Measurements from ENCODE around the gene CDH22.

Gene CDH22

DNA sequence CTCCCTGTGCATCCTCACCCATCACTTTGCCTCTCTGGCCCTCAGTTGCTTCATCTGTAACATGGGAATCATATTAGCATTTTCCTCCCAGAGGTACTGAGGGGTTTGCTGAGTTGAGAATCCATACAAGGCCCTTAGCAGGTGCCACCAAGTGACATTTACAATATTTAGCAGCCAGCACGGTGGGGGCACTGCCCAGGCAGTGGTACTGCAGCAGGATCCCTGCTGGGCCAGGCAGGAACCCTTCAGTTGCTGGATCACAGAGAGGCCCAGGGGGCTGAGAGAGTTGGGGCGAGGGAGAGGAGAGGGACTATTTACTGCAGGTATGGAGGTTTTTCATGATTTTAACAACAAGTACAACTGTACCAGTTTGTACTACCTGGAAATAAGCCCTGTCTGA lies 65.9 kb downstream of the CDH22 start:
- ChIA-PET CTCF (no interaction called here), POLR2A (no interaction called here)
- TF ChIP-seq ARNT (IDR thresholded peaks at IDR 0.05) (no peak), FOXM1 (IDR thresholded peaks at IDR 0.05; ENCODE audit: borderline replicate concordance) (no peak), FOXK2 (IDR thresholded peaks at IDR 0.05) (no peak), SP1 (IDR thresholded peaks at IDR 0.05) (no peak), TARDBP (IDR thresholded peaks at IDR 0.05) (no peak), BHLHE40 (IDR thresholded peaks at IDR 0.05; ENCODE audit: borderline replicate concordance) (no peak), FOXA1 (IDR thresholded peaks at IDR 0.05) (no peak), ZNF384 (IDR thresholded peaks at IDR 0.05) (no peak)

GRCh38 chr20:46240881-46241280 lies 67.4 kb downstream of the CDH22 start:
- TF ChIP-seq FOXM1 (IDR thresholded peaks at IDR 0.05; ENCODE audit: borderline replicate concordance) (no peak), ARNT (IDR thresholded peaks at IDR 0.05) (no peak), BHLHE40 (IDR thresholded peaks at IDR 0.05; ENCODE audit: borderline replicate concordance) (no peak), LEF1 (IDR thresholded peaks at IDR 0.05; ENCODE audit: borderline replicate concordance) (no peak), NFRKB (IDR thresholded peaks at IDR 0.05) (no peak), FOXK2 (IDR thresholded peaks at IDR 0.05) (no peak), HDGF (IDR thresholded peaks at IDR 0.05; ENCODE audit: borderline replicate concordance) (no peak), FOXA1 (IDR thresholded peaks at IDR 0.05) (no peak), TARDBP (IDR thresholded peaks at IDR 0.05) (no peak), SP1 (IDR thresholded peaks at IDR 0.05) (no peak), L3MBTL2 (conservative IDR thresholded peaks at IDR 0.05) (no peak), SUZ12 (IDR thresholded peaks at IDR 0.05) (no peak), ELF4 (IDR thresholded peaks at IDR 0.05) (no peak), CTBP1 (IDR thresholded peaks at IDR 0.05; ENCODE audit: borderline replicate concordance) (no peak), ZNF384 (IDR thresholded peaks at IDR 0.05) (no peak)
- TF ChIP-seq, protein P1, sequence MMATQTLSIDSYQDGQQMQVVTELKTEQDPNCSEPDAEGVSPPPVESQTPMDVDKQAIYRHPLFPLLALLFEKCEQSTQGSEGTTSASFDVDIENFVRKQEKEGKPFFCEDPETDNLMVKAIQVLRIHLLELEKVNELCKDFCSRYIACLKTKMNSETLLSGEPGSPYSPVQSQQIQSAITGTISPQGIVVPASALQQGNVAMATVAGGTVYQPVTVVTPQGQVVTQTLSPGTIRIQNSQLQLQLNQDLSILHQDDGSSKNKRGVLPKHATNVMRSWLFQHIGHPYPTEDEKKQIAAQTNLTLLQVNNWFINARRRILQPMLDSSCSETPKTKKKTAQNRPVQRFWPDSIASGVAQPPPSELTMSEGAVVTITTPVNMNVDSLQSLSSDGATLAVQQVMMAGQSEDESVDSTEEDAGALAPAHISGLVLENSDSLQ (IDR thresholded peaks at IDR 0.05), result no peak
- no peak for DNase-seq (ENCODE audit: extremely low spot score)
- ChIA-PET CTCF (no interaction called here), POLR2A (interaction anchor here (1.0 kb wide), 1 partner anchor 11 kb away, joined by 3 read pairs; no protein-coding TSS in a partner anchor)

More for the DNA sequence above, 65.9 kb downstream of the CDH22 start:
- no peak for DNase-seq (ENCODE audit: extremely low spot score)

DNA sequence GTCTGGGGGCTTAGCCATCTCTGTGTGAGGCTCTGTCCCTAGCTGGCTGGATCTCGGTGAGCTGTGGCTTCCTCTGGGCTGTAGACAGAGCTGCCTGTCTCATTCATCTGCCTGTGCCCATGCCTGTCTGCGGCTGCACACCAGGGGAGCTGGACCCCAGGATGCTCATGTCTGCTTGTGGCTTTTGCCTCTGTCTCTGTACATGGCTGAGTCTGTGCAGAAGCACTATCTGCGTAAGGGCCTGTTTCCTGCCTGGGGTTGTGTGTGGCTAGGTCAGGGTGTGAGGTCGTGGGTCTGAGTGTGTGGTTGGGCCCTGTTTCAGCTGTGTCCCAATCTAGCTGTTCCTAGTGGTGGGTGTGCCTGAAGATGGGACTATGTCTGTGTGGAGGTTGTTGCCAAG lies 68.2 kb downstream of the CDH22 start:
- POLR2A ChIA-PET, result no interaction called here
- CTCF ChIA-PET, result no interaction called here
- TF ChIP-seq L3MBTL2 (conservative IDR thresholded peaks at IDR 0.05) (no peak), CTBP1 (IDR thresholded peaks at IDR 0.05; ENCODE audit: borderline replicate concordance) (no peak), BHLHE40 (IDR thresholded peaks at IDR 0.05; ENCODE audit: borderline replicate concordance) (no peak), FOXA1 (IDR thresholded peaks at IDR 0.05) (no peak), NFRKB (IDR thresholded peaks at IDR 0.05) (no peak), ZNF384 (IDR thresholded peaks at IDR 0.05) (no peak)
- no peak for DNase-seq (ENCODE audit: extremely low spot score)

DNA sequence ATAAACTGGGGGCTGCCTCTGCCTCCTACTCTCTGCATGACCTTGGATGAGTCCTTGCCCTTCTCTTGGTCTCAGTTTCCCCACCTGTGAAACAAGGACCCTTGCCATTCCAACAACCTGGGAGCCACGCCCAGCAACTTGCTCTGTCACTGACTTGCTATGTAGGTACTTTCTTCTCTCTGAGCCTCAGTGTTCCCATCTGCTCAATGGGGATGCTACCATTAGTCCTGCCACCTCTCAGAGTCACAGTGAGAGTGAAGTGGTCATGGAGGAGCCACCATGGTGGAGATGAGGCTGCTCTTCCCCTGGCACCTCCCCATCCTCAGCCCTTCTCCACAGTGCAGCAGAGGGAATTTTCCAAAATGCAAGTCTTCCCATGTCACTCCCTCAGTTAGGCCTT lies 70.6 kb downstream of the CDH22 start:
- ChIA-PET CTCF (no interaction called here), POLR2A (no interaction called here)

DNA sequence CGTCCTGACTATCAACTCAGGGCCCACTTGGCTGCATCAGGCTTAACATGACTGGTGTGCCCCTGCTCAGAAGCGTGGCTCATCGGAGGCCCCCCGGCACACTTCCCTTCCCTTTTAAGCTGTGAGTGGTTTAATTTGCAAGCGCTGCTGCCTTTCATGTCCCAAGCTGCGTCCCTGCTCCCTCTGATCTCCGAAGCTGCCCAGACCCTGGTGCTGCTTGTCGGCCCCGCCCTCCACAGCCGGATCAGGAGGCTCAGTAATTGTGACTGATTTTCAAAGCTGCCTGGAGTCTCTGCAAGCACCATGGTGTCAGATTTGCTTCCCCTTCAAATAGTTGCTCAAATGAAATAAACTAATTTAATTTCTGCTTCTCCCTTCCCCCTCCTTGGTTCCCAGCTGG lies 71.1 kb downstream of the CDH22 start:
- CTCF ChIA-PET, result no interaction called here
- POLR2A ChIA-PET, result no interaction called here
- TF ChIP-seq, protein P1 (IDR thresholded peaks at IDR 0.05), result no peak
- no peak for TF ChIP-seq FOXM1 (IDR thresholded peaks at IDR 0.05; ENCODE audit: borderline replicate concordance)
- no peak for DNase-seq (ENCODE audit: extremely low spot score)

More for the DNA sequence above, 70.6 kb downstream of the CDH22 start:
- no peak for DNase-seq (ENCODE audit: extremely low spot score)
- TF ChIP-seq TARDBP (IDR thresholded peaks at IDR 0.05) (no peak), FOXM1 (IDR thresholded peaks at IDR 0.05; ENCODE audit: borderline replicate concordance) (no peak), ZNF384 (IDR thresholded peaks at IDR 0.05) (no peak), FOXK2 (IDR thresholded peaks at IDR 0.05) (no peak), HDGF (IDR thresholded peaks at IDR 0.05; ENCODE audit: borderline replicate concordance) (no peak), ELF4 (IDR thresholded peaks at IDR 0.05) (no peak), CTBP1 (IDR thresholded peaks at IDR 0.05; ENCODE audit: borderline replicate concordance) (no peak), SUZ12 (IDR thresholded peaks at IDR 0.05) (no peak), SP1 (IDR thresholded peaks at IDR 0.05) (no peak), ARNT (IDR thresholded peaks at IDR 0.05) (no peak), BHLHE40 (IDR thresholded peaks at IDR 0.05; ENCODE audit: borderline replicate concordance) (no peak), L3MBTL2 (conservative IDR thresholded peaks at IDR 0.05) (no peak), LEF1 (IDR thresholded peaks at IDR 0.05; ENCODE audit: borderline replicate concordance) (no peak)

DNA sequence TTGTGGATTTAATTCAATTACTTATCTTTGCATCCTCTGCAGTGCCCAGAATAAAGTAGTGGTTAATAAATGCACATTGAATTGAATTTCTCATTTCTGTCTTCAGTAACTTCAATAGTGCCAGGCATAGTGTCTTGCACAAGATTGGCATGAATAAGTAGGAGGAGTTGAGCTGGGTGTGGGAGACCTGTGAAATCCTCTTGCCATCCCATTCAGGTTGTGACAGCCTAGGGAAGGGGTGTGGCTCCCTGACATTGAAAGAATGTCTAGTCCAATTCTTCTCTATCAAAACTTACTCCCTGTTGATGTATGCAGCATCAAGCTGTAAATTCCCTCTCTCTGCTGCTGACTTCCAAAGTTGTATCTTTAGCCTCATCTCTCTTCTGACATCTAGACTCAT lies 73.2 kb downstream of the CDH22 start:
- DNase-seq (ENCODE audit: extremely low spot score), result no peak
- ChIA-PET POLR2A (no interaction called here), CTCF (no interaction called here)
- TF ChIP-seq SP1 (IDR thresholded peaks at IDR 0.05), result no peak
- no peak for TF ChIP-seq HDGF (IDR thresholded peaks at IDR 0.05; ENCODE audit: borderline replicate concordance)
- TF ChIP-seq, protein P1 (IDR thresholded peaks at IDR 0.05), result no peak
- TF ChIP-seq TARDBP (IDR thresholded peaks at IDR 0.05), result no peak
- TF ChIP-seq CTBP1 (IDR thresholded peaks at IDR 0.05; ENCODE audit: borderline replicate concordance), result no peak

GRCh38 chr20:46233701-46234100 lies 74.6 kb downstream of the CDH22 start:
- CTCF ChIA-PET, result interaction anchor here (0.9 kb wide), 1 partner anchor 13 kb away, joined by 3 read pairs; no protein-coding TSS in a partner anchor
- TF ChIP-seq L3MBTL2 (conservative IDR thresholded peaks at IDR 0.05), result no peak
- no peak for TF ChIP-seq BHLHE40 (IDR thresholded peaks at IDR 0.05; ENCODE audit: borderline replicate concordance)
- TF ChIP-seq FOXA1 (IDR thresholded peaks at IDR 0.05), result no peak
- TF ChIP-seq ARNT (IDR thresholded peaks at IDR 0.05), result no peak
- no peak for TF ChIP-seq TARDBP (IDR thresholded peaks at IDR 0.05)
- no peak for TF ChIP-seq CTBP1 (IDR thresholded peaks at IDR 0.05; ENCODE audit: borderline replicate concordance)
- no peak for TF ChIP-seq FOXK2 (IDR thresholded peaks at IDR 0.05)
- TF ChIP-seq FOXM1 (IDR thresholded peaks at IDR 0.05; ENCODE audit: borderline replicate concordance), result no peak
- TF ChIP-seq HDGF (IDR thresholded peaks at IDR 0.05; ENCODE audit: borderline replicate concordance), result no peak
- TF ChIP-seq, protein P1 (IDR thresholded peaks at IDR 0.05), result no peak

More at GRCh38 chr20:46233701-46234100, 74.6 kb downstream of the CDH22 start:
- no peak for DNase-seq (ENCODE audit: extremely low spot score)
- POLR2A ChIA-PET, result no interaction called here
